Glutamatergic neuron (in vitro differentiated cells): ENCODE measurements around the gene GJB4. TPM values are rescaled to one million over a fixed set of nuclear protein-coding genes. Genes with fewer than 3 reads are reported as not detected.
"Not testable (repeated sequence)": the region's sequence is repeated elsewhere in the genome, so short reads cannot be mapped to it uniquely, and the experiment has no call there.

Source experiments
- DNase-seq: peaks from one replicate; pipeline ENCODE4 v3.0.0; 2022
- H3K27ac Mint-ChIP-seq: one replicate; pipeline ENCODE4 v1.8.0; 2020; ENCODE audit warnings: mild to moderate bottlenecking, mixed read lengths, inconsistent platforms; ENCODE audit not compliant: unreplicated experiment
- H3K27me3 Mint-ChIP-seq: one replicate; pipeline ENCODE4 v1.8.0; 2020; ENCODE audit warnings: mild to moderate bottlenecking, moderate library complexity, mixed read lengths, inconsistent platforms; ENCODE audit not compliant: unreplicated experiment
- H3K36me3 Mint-ChIP-seq: one replicate; pipeline ENCODE4 v1.8.0; 2020; ENCODE audit warnings: mild to moderate bottlenecking, mixed read lengths, inconsistent platforms; ENCODE audit not compliant: unreplicated experiment
- H3K4me1 Mint-ChIP-seq: one replicate; pipeline ENCODE4 v1.8.0; 2020; ENCODE audit warnings: mild to moderate bottlenecking, low read depth, mixed read lengths, inconsistent platforms; ENCODE audit not compliant: unreplicated experiment
- H3K4me3 Mint-ChIP-seq: one replicate; pipeline ENCODE4 v1.8.0; 2020; ENCODE audit warnings: mild to moderate bottlenecking, mixed read lengths, inconsistent platforms; ENCODE audit not compliant: unreplicated experiment
- H3K9me3 Mint-ChIP-seq: one replicate; pipeline ENCODE4 v1.8.0; 2020; ENCODE audit warnings: mild to moderate bottlenecking, moderate library complexity, mixed read lengths, inconsistent platforms; ENCODE audit not compliant: unreplicated experiment
- total RNA-seq: library from RNA; stranded (reverse); fragmentation: NEBNext Ultra II Directional; extraction: Animal tissue kit (Norgen Biotek cat#: 25700); gene quantifications from one replicate; pipeline ENCODE4 v1.2.1, GENCODE V29; 2021; ENCODE audit not compliant: unreplicated experiment
- TF ChIP-seq, protein P1 (sequence below): fragments of 200-600 bp; sonication (generic); IDR thresholded peaks from one replicate; pipeline ENCODE4 v1.5.0; 2021; ENCODE audit not compliant: partially characterized antibody, unreplicated experiment

Gene GJB4
- total RNA-seq, 1 donor from 2014 or later = not detected

DNA sequence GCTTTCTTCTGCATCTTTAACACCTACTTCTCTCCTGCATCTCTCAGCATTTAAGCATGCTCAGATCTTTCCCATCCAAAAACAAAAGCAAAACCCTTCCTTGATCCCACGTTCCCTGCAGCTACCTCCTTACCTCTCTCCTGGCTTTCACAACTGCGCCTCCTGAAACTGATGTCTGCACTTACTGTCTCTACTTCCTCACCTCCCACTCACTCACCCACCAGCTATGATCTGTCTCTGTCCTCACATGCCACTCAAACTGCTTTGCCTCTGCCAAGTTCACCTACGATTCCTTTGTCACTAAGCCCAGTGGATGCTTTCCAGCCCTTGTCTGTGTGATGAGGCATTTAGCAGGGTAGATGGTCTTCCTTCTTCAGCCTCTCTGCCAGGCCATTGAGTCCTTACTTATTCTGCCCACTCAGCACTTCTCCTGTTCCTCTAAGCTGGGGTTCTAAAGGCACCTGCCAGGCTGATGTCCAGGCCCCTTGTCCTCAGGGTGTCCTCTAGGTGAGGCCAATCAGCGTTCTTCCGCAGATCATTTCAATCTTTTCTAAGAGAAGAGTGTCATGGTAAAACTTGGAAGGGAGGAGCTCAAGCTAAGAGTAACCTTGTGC is 11.5 kb downstream of the GJB4 start:
- H3K4me3 Mint-ChIP-seq = no peak overlapping the region
- H3K27ac Mint-ChIP-seq = no peak overlapping the region
- peaks cover 2% of the 10 kb centered on the region for H3K27me3 Mint-ChIP-seq
- no peak for DNase-seq
- no peaks in the 10 kb centered on the region for H3K4me1 Mint-ChIP-seq
- no peaks in the 10 kb centered on the region for H3K36me3 Mint-ChIP-seq
- H3K9me3 Mint-ChIP-seq = no peaks in the 10 kb centered on the region
- TF ChIP-seq, protein P1, sequence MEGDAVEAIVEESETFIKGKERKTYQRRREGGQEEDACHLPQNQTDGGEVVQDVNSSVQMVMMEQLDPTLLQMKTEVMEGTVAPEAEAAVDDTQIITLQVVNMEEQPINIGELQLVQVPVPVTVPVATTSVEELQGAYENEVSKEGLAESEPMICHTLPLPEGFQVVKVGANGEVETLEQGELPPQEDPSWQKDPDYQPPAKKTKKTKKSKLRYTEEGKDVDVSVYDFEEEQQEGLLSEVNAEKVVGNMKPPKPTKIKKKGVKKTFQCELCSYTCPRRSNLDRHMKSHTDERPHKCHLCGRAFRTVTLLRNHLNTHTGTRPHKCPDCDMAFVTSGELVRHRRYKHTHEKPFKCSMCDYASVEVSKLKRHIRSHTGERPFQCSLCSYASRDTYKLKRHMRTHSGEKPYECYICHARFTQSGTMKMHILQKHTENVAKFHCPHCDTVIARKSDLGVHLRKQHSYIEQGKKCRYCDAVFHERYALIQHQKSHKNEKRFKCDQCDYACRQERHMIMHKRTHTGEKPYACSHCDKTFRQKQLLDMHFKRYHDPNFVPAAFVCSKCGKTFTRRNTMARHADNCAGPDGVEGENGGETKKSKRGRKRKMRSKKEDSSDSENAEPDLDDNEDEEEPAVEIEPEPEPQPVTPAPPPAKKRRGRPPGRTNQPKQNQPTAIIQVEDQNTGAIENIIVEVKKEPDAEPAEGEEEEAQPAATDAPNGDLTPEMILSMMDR = no peak

DNA sequence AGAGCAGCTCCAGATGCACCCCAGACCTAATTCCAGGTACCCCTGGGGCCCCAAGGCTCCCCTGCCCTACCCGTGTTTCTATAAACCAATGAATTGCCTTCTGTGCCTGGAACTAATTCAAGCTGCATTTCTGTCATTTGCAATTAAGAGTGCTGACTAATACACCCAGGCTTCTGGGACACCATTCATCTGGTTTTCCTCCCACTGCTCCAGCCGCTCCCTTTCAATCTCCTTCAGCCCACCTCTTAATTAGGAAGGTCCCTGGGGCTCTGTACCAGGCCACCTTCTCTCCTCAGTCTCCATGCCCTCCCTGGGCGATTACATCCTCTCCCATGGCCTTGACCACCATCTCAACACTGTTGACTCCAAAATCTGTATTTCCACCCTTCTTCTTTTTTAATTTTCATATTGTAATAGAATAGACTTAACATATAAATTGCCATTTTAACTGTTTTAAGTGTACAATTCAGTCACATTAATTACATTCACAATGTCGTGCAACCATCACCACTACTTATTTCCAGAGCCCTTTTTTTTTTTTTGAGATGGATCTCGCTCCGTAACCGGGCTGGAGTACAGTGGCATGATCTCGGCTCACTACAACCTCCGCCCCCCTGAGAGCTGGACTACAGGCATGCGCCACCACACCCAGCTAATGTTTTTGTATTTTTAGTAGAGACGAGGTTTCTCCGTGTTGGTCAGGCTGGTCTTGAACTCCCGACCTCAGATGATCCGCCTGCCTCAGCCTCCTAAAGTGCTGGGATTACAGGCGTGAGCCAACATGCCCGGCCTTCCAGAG is 12.2 kb downstream of the GJB4 start:
- Mint-ChIP-seq H3K4me1 (no peaks in the 10 kb centered on the region), H3K4me3 (peak overlapping the region; percentile 60), H3K36me3 (no peaks in the 10 kb centered on the region), H3K27ac (no peak overlapping the region), H3K9me3 (no peaks in the 10 kb centered on the region), H3K27me3 (peaks cover 2% of the 10 kb centered on the region)
- TF ChIP-seq, protein P1 = no peak
- no peak for DNase-seq

DNA sequence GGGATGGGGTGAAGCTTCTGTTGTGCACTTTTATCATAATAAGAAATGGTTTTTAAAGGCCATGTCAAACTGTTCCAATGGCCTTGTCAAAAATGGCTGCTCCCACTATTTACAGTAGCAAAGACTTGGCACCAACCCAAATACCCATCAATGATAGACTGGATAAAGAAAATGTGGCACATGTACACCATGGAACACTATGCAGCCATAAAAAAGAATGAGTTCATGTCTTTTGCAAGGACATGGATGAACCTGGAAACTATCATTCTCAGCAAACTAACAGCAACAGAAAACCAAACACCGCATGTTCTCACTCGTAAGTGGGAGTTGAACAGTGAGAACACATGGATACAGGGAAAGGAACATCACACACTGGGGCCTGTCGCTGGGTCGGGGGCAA is 13.6 kb downstream of the GJB4 start:
- H3K4me1 Mint-ChIP-seq, H3K27ac Mint-ChIP-seq, H3K27me3 Mint-ChIP-seq, DNase-seq, H3K36me3 Mint-ChIP-seq, H3K9me3 Mint-ChIP-seq, H3K4me3 Mint-ChIP-seq: not testable (repeated sequence)

DNA sequence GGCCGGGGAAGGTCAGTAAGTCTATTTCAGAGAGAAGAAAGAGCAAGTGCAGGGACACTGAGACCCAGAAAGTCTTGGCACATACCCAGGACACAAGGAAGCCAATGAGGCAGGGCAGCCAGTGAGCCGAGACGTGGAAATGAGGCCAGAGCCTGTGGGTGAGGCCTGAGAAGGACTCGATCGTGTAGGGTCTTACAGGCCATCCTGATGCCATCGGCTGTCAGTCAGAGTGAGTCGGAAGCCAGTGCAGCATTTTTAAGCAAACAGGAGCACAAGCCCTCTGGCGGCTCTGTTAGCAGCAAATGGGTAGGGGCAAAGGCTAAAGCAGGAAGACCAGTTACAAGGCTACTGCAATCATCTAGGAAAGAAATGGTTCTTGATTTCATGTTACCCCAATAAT is 15.4 kb downstream of the GJB4 start:
- DNase-seq = no peak
- Mint-ChIP-seq H3K27me3 (peaks cover 7% of the 10 kb centered on the region), H3K27ac (no peak overlapping the region), H3K4me1 (no peaks in the 10 kb centered on the region), H3K9me3 (no peaks in the 10 kb centered on the region), H3K36me3 (no peaks in the 10 kb centered on the region), H3K4me3 (no peak overlapping the region)
- TF ChIP-seq, protein P1 = no peak

DNA sequence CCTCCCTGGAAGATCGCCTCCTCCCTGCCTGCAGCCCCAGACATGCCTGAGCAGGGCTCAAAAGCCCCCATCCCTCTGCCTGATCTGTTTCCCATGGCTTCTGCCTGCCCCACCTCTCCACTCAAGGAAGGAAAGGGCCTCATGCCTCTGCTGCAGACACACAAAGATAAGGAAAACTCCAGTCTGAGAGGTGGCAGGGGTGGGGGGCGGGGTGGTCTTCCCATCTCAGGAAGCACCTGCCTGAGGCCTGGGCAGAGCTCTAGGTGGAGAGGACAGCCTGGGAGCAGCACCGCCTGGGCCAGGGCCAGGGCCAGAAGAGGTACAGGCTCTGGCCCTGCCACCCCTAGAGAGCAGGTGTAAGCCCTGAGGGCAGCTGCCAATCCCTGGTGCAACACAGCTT is 17.4 kb downstream of the GJB4 start:
- Mint-ChIP-seq H3K27ac (no peak overlapping the region), H3K9me3 (no peaks in the 10 kb centered on the region), H3K4me3 (no peak overlapping the region), H3K36me3 (no peaks in the 10 kb centered on the region), H3K4me1 (no peaks in the 10 kb centered on the region), H3K27me3 (peaks cover 10% of the 10 kb centered on the region)
- TF ChIP-seq, protein P1 = no peak
- DNase-seq = no peak
